PC-3 (cell line): ENCODE measurements around the gene P2RY6. TPM values are rescaled to one million over a fixed set of nuclear protein-coding genes. Genes with fewer than 3 reads are reported as not detected.

Experiments used
- ATAC-seq: fragments of 200-7000 bp; cut with Tn5 transposase; 2 replicates; pipeline ENCODE4 v1.9.1; 2020; ENCODE audit warnings: mild to moderate bottlenecking, moderate library complexity
- BruUV-seq: library from RNA; stranded (reverse); fragments of 400-500 nt; replicated peaks from 2 replicates; lab custom pipeline; 2021; lab: Mats Ljungman, UMichigan
- CTCF ChIA-PET: fragments of 300-600 bp; sonication (Branson Sonifier 250); formaldehyde crosslinking; loops from one replicate; lab custom pipeline; 2022; ENCODE audit warnings: antibody characterized with exemption; lab: Charles Lee
- POLR2A ChIA-PET: fragments of 300-600 bp; sonication (Branson Sonifier 250); formaldehyde crosslinking; loops from one replicate; lab custom pipeline; 2022; ENCODE audit warnings: antibody characterized with exemption; ENCODE audit not compliant: unreplicated experiment; lab: Charles Lee
- DNase-seq: peaks from one replicate; pipeline ENCODE4 v3.0.0-alpha.2; 2015
- H2AFZ ChIP-seq: fragments of 300-600 bp; sonication (generic); 2 replicates; pipeline ENCODE4 v1.6.0; 2016; ENCODE audit warnings: antibody characterized with exemption, low read length
- H3F3A ChIP-seq: fragments of 300-600 bp; sonication (generic); one replicate; pipeline ENCODE4 v1.6.0; 2017; ENCODE audit warnings: antibody characterized with exemption, low read length, control low read depth, mild to moderate bottlenecking; ENCODE audit not compliant: unreplicated experiment
- H3K27ac ChIP-seq: fragments of 300-600 bp; sonication (generic); 2 replicates; pipeline ENCODE4 v1.5.1; 2016; ENCODE audit warnings: mild to moderate bottlenecking, low read length
- H3K27me3 ChIP-seq: fragments of 300-600 bp; sonication (generic); 2 replicates; pipeline ENCODE4 v1.6.1; 2016; ENCODE audit warnings: low read length, mixed read lengths
- H3K36me3 ChIP-seq: fragments of 300-600 bp; sonication (generic); 2 replicates; pipeline ENCODE4 v1.6.1; 2016; ENCODE audit warnings: low read depth, mixed run types, low read length, mixed read lengths
- H3K4me1 ChIP-seq: fragments of 300-600 bp; sonication (generic); 2 replicates; pipeline ENCODE4 v1.5.1; 2016; ENCODE audit warnings: low read length; ENCODE audit not compliant: insufficient read depth
- H3K4me2 ChIP-seq: fragments of 300-600 bp; sonication (generic); 2 replicates; pipeline ENCODE4 v1.6.0; 2016; ENCODE audit warnings: low read length
- H3K4me3 ChIP-seq: fragments of 300-600 bp; sonication (generic); 2 replicates; pipeline ENCODE4 v1.5.1; 2016; ENCODE audit warnings: mild to moderate bottlenecking, low read length, mixed read lengths
- H3K79me2 ChIP-seq: fragments of 300-600 bp; sonication (generic); 2 replicates; pipeline ENCODE4 v1.6.1; 2017; ENCODE audit warnings: low read length, mixed read lengths
- H3K9ac ChIP-seq: fragments of 300-600 bp; sonication (generic); 2 replicates; pipeline ENCODE4 v1.6.0; 2016; ENCODE audit warnings: mild to moderate bottlenecking, low read length
- H3K9me2 ChIP-seq: fragments of 300-600 bp; sonication (generic); replicated peaks from 2 replicates; pipeline ENCODE4 v1.6.1; 2016; ENCODE audit warnings: mixed run types, low read length, mixed read lengths
- H3K9me3 ChIP-seq: fragments of 300-600 bp; sonication (generic); 2 replicates; pipeline ENCODE4 v1.6.1; 2016; ENCODE audit warnings: low read length, mixed read lengths
- H4K20me1 ChIP-seq: fragments of 300-600 bp; sonication (generic); 2 replicates; pipeline ENCODE4 v1.6.1; 2016; ENCODE audit warnings: low read length, mixed read lengths
- EZH2 ChIP-seq: fragments of 300-600 bp; sonication (generic); IDR thresholded peaks from one replicate; pipeline ENCODE4 v1.6.1; 2017; ENCODE audit warnings: antibody characterized with exemption, mild to moderate bottlenecking, low read length; ENCODE audit not compliant: unreplicated experiment
- EZH2phosphoT487 ChIP-seq: fragments of 300-600 bp; sonication (generic); IDR thresholded peaks from 2 replicates; pipeline ENCODE4 v1.6.1; 2018; ENCODE audit warnings: mild to moderate bottlenecking, antibody characterized with exemption, low read length, borderline replicate concordance
- intact Hi-C: fragments of 100-400 bp; cut with micrococcal nuclease; formaldehyde crosslinking; loops from 2 replicates; pipeline ENCODE4 v1.9.0; 2023
- total RNA-seq: library from RNA; depleted of rRNA; stranded (reverse); fragments of >200 nt; gene quantifications from 2 replicates; pipeline ENCODE4 v1.2.3, GENCODE V29; 2014
- TF ChIP-seq, protein P1 (sequence below): fragments of 300-600 bp; sonication (generic); conservative IDR thresholded peaks from 2 replicates; pipeline ENCODE4 v1.5.1; 2017; ENCODE audit warnings: antibody characterized with exemption, low read depth, mild to moderate bottlenecking, low read length

Gene P2RY6
- total RNA-seq, 1 experiment from 2014 or later: 2.0 TPM

DNA sequence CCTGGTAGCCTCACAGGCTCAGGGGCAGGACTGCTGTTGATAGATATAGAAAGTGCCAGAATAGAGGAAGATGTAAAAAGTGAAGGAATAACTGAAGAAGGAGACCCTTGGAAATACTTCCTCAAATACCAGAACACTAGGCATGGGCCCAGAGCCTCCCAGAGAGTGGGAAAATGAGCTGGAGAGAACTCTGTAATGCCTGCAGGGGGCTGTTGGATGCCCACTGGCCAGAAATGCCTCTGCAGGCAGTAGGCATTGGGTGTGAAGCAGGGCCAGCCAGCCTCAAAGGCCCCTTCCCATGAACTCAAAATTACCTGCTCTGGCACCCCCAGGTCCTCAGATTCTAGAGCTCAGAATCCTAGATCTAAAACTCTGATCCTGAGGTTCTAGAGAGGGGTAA is 38.9 kb upstream of the P2RY6 start:
- Histone ChIP-seq H3K27me3 (no peaks in the 10 kb centered on the region), H3K9ac (no peak overlapping the region), H3K4me2 (no peak overlapping the region), H4K20me1 (no peaks in the 10 kb centered on the region), H3K79me2 (peaks cover 24% of the 10 kb centered on the region), H3F3A (no peaks in the 10 kb centered on the region), H2AFZ (no peak overlapping the region), H3K4me3 (no peak overlapping the region), H3K27ac (no peak overlapping the region), H3K36me3 (peaks cover 59% of the 10 kb centered on the region), H3K4me1 (peaks cover 32% of the 10 kb centered on the region), H3K9me2 (no peaks in the 10 kb centered on the region), H3K9me3 (no peaks in the 10 kb centered on the region)
- no TSS peak for BruUV-seq
- ChIA-PET POLR2A (interaction anchor here (0.7 kb wide), 1 partner anchor 26 kb away, joined by 3 read pairs; no protein-coding TSS in a partner anchor), CTCF (no interaction called here)
- no peak for ATAC-seq
- TF ChIP-seq EZH2 (no peak), EZH2phosphoT487 (no peak)
- TF ChIP-seq, protein P1, sequence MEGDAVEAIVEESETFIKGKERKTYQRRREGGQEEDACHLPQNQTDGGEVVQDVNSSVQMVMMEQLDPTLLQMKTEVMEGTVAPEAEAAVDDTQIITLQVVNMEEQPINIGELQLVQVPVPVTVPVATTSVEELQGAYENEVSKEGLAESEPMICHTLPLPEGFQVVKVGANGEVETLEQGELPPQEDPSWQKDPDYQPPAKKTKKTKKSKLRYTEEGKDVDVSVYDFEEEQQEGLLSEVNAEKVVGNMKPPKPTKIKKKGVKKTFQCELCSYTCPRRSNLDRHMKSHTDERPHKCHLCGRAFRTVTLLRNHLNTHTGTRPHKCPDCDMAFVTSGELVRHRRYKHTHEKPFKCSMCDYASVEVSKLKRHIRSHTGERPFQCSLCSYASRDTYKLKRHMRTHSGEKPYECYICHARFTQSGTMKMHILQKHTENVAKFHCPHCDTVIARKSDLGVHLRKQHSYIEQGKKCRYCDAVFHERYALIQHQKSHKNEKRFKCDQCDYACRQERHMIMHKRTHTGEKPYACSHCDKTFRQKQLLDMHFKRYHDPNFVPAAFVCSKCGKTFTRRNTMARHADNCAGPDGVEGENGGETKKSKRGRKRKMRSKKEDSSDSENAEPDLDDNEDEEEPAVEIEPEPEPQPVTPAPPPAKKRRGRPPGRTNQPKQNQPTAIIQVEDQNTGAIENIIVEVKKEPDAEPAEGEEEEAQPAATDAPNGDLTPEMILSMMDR: no peak
- intact Hi-C loops: no loop called here
- DNase-seq: no peak

DNA sequence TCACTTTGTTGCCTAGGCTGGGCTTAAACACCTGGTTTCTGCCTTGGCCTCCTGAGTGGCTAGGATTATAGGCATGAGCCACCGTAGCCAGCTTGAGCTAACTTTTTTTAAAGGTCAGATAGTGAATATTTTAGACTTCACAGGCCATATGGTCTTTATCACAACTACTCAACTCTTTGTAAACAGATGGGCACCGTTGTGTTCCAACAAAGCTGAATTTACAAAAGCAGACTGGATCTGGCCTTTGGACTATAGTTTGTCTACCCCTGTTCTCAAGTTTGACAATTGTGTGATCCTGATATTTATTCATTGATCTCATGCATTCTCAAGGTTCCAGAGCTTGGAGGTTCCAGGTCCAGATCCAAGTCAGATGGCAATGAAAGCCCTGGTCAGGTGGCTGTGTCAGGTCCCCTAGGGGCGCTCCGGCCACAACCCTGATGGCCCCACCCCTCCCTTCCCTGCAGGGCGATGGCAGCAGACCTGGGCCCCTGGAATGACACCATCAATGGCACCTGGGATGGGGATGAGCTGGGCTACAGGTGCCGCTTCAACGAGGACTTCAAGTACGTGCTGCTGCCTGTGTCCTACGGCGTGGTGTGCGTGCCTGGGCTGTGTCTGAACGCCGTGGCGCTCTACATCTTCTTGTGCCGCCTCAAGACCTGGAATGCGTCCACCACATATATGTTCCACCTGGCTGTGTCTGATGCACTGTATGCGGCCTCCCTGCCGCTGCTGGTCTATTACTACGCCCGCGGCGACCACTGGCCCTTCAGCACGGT is 38.3 kb upstream of the P2RY6 start:
- CTCF ChIA-PET: no interaction called here

More for the DNA sequence above, 38.3 kb upstream of the P2RY6 start:
- POLR2A ChIA-PET: interaction anchor here (0.7 kb wide), 1 partner anchor 27 kb away, joined by 3 read pairs; no protein-coding TSS in a partner anchor
- intact Hi-C loops: no loop called here
- Histone ChIP-seq H3K27me3 (no peaks in the 10 kb centered on the region), H3K9ac (no peak overlapping the region), H3F3A (no peaks in the 10 kb centered on the region), H3K4me3 (no peak overlapping the region), H2AFZ (no peak overlapping the region), H3K9me3 (no peaks in the 10 kb centered on the region), H3K79me2 (peaks cover 17% of the 10 kb centered on the region; the same call in 1 of the 2 replicates), H3K36me3 (peaks cover 56% of the 10 kb centered on the region), H3K4me1 (peaks cover 30% of the 10 kb centered on the region), H3K4me2 (no peak overlapping the region), H3K9me2 (no peaks in the 10 kb centered on the region), H4K20me1 (no peaks in the 10 kb centered on the region), H3K27ac (no peak overlapping the region)
- TF ChIP-seq EZH2: no peak
- no peak for TF ChIP-seq EZH2phosphoT487
- TF ChIP-seq, protein P1: no peak
- no TSS peak for BruUV-seq
- no peak for DNase-seq
- ATAC-seq: no peak
